ENCODE measurements around the gene NEK8.
"Not testable (repeated sequence)": the region's sequence is repeated elsewhere in the genome, so short reads cannot be mapped to it uniquely, and the experiment has no call there.

Gene NEK8

DNA sequence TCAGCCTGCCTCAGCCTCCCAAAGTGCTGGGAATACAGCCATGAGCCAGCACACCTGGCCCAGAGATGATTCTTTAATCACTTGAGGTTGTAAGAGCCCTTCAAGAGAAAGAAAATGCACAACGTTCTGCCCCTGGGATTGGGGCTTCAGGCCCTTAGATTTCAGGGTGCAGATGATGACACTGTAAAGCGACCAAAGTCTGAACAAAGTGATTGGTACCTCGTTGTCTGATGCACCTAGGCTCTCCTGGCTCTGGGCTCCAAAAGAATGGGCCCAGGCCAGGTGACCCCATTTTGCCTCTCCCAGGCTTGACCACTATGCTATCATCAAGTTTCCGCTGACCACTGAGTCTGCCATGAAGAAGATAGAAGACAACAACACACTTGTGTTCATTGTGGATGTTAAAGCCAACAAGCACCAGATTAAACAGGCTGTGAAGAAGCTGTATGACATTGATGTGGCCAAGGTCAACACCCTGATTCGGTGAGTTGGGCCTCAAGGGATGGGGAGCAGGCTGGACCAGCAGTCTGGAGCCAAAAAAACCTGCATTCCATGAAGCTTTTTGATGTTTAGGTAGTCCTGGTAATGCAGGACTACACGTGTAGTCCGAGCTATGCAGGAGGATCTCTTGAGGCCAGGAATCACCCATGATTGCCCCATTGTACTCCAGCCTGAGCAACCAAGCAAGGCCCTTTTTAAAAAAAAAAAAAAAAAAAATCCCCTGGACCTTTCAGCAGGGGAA, 6.0 kb upstream of the NEK8 start (continued):
- TF ChIP-seq PPARA (CRISPR knock-in tag; IDR thresholded peaks at IDR 0.05; ENCODE audit: borderline replicate concordance) (no peak), ZNF8 (CRISPR knock-in tag; IDR thresholded peaks at IDR 0.05) (no peak), ZC3H10 (CRISPR knock-in tag; IDR thresholded peaks at IDR 0.05) (no peak), RARB (CRISPR knock-in tag; IDR thresholded peaks at IDR 0.05) (no peak)

DNA sequence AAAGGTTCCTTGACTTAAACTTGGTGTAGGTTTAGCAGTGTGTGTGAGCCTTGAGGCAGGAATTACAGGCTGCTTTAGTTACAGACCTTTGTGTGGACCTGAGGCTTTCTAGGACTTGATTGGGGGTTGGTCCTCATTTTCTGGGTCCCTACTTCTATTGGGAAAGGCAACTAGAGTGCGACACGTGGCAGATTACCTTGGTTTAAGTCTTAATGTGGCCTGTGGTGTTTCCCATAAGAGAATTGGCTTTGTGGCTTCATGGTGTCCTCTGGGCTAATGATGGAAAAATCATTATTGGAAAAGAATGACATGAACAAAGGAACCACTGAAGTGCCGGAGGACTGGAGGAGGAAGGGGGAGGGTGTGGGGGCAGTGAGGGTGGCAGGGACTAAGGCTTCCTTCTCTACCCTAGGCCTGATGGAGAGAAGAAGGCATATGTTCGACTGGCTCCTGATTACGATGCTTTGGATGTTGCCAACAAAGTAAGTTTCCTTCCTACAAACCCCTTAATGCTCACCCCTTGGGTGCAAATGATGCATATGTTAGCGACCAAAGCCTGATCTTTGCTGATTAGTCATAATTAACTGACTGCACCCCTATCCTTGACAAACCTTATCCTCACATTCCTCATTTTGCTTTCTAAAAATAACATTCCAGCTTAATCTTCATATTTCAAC, 5.3 kb upstream of the NEK8 start:
- no peak for TF ChIP-seq ZNF8 (CRISPR knock-in tag; IDR thresholded peaks at IDR 0.05)
- no peak for TF ChIP-seq TOX (CRISPR knock-in tag; IDR thresholded peaks at IDR 0.05; ENCODE audit: borderline replicate concordance)
- TF ChIP-seq TCF4 (CRISPR knock-in tag; IDR thresholded peaks at IDR 0.05; ENCODE audit: borderline replicate concordance): no peak
- TF ChIP-seq OSR1 (CRISPR knock-in tag; IDR thresholded peaks at IDR 0.05): no peak
- TF ChIP-seq ISL1 (CRISPR knock-in tag; IDR thresholded peaks at IDR 0.05): no peak
- TF ChIP-seq ZFP30 (CRISPR knock-in tag; IDR thresholded peaks at IDR 0.05): no peak
- no peak for TF ChIP-seq ZNF70 (CRISPR knock-in tag; IDR thresholded peaks at IDR 0.05)
- TF ChIP-seq ESRRG (CRISPR knock-in tag; IDR thresholded peaks at IDR 0.05): no peak
- TF ChIP-seq, protein P1, sequence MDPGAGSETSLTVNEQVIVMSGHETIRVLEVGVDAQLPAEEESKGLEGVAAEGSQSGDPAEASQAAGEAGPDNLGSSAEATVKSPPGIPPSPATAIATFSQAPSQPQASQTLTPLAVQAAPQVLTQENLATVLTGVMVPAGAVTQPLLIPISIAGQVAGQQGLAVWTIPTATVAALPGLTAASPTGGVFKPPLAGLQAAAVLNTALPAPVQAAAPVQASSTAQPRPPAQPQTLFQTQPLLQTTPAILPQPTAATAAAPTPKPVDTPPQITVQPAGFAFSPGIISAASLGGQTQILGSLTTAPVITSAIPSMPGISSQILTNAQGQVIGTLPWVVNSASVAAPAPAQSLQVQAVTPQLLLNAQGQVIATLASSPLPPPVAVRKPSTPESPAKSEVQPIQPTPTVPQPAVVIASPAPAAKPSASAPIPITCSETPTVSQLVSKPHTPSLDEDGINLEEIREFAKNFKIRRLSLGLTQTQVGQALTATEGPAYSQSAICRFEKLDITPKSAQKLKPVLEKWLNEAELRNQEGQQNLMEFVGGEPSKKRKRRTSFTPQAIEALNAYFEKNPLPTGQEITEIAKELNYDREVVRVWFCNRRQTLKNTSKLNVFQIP (CRISPR knock-in tag; IDR thresholded peaks at IDR 0.05; ENCODE audit: borderline replicate concordance, low read depth): no peak
- no peak for TF ChIP-seq BACH2 (CRISPR knock-in tag; IDR thresholded peaks at IDR 0.05; ENCODE audit: borderline replicate concordance)
- TF ChIP-seq RARB (CRISPR knock-in tag; IDR thresholded peaks at IDR 0.05): no peak
- TF ChIP-seq ARNTL (CRISPR knock-in tag; IDR thresholded peaks at IDR 0.05; ENCODE audit: borderline replicate concordance, low read depth): no peak
- TF ChIP-seq PPARA (CRISPR knock-in tag; IDR thresholded peaks at IDR 0.05; ENCODE audit: borderline replicate concordance): no peak
- TF ChIP-seq, protein P2, sequence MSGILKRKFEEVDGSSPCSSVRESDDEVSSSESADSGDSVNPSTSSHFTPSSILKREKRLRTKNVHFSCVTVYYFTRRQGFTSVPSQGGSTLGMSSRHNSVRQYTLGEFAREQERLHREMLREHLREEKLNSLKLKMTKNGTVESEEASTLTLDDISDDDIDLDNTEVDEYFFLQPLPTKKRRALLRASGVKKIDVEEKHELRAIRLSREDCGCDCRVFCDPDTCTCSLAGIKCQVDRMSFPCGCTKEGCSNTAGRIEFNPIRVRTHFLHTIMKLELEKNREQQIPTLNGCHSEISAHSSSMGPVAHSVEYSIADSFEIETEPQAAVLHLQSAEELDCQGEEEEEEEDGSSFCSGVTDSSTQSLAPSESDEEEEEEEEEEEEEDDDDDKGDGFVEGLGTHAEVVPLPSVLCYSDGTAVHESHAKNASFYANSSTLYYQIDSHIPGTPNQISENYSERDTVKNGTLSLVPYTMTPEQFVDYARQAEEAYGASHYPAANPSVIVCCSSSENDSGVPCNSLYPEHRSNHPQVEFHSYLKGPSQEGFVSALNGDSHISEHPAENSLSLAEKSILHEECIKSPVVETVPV (CRISPR knock-in tag; IDR thresholded peaks at IDR 0.05): no peak
- TF ChIP-seq ZNF565 (CRISPR knock-in tag; conservative IDR thresholded peaks at IDR 0.05; ENCODE audit: low read depth): no peak
- TF ChIP-seq, protein P3, sequence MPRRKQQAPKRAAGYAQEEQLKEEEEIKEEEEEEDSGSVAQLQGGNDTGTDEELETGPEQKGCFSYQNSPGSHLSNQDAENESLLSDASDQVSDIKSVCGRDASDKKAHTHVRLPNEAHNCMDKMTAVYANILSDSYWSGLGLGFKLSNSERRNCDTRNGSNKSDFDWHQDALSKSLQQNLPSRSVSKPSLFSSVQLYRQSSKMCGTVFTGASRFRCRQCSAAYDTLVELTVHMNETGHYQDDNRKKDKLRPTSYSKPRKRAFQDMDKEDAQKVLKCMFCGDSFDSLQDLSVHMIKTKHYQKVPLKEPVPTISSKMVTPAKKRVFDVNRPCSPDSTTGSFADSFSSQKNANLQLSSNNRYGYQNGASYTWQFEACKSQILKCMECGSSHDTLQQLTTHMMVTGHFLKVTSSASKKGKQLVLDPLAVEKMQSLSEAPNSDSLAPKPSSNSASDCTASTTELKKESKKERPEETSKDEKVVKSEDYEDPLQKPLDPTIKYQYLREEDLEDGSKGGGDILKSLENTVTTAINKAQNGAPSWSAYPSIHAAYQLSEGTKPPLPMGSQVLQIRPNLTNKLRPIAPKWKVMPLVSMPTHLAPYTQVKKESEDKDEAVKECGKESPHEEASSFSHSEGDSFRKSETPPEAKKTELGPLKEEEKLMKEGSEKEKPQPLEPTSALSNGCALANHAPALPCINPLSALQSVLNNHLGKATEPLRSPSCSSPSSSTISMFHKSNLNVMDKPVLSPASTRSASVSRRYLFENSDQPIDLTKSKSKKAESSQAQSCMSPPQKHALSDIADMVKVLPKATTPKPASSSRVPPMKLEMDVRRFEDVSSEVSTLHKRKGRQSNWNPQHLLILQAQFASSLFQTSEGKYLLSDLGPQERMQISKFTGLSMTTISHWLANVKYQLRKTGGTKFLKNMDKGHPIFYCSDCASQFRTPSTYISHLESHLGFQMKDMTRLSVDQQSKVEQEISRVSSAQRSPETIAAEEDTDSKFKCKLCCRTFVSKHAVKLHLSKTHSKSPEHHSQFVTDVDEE (CRISPR knock-in tag; IDR thresholded peaks at IDR 0.05): no peak
- no peak for TF ChIP-seq CSDC2 (CRISPR knock-in tag; IDR thresholded peaks at IDR 0.05)
- ATAC-seq: no peak

DNA sequence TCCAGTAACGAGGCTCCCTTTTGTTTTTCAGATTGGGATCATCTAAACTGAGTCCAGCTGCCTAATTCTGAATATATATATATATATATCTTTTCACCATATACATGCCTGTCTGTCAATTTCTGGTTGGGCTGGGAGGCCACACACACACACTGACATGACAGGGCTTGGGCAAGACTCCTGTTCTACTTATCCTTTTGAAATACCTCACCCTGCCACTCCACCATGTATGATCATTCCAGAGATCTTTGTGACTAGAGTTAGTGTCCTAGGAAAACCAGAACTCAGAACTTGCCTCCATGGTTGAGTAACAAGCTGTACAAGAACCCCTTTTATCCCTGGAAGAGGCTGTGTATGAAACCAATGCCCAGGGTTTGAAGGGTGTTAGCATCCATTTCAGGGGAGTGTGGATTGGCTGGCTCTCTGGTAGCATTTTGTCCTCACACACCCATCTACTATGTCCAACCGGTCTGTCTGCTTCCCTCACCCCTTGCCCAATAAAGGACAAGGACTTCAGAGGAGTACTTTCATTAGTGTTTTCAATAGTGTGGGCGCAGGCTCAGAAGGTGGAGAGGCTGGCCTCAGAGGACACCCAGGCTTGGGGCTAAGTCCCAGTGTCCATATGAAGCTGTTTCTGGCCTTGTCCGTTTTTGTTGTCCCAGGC, 4.6 kb upstream of the NEK8 start:
- ATAC-seq: not testable (repeated sequence)

DNA sequence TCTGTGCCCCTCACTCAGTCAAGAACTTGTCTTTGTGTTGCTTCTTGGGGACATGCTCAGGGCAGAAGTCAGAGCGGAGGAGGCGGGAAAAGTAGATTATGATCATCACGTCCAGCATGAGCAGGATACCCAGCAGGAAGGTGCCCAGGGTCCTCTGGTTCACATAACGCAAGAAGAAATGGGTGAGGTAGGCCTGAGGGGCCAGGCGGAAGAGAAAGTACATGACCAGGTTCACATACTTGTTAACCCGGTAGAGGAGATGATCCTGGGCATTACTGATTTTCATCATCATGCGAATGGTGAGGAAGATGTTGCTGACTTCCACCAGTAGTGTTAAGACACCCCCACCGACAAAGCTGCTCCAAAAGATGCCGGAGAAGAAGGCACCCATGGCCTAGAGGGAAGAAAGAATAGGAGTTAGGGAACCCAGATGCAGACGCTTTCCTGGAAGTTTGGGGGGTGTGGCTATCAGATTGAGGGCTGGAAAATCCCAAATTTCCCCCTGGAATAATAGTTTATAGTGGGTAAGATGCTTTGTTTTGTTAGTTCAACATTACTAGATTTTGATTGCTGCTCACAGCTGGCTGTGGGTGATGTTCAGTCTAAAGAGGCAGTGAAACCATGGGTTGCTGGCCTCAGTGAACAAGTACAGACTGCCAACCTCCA, 4.0 kb upstream of the NEK8 start:
- no peak for ATAC-seq
- TF ChIP-seq ESRRG (CRISPR knock-in tag; IDR thresholded peaks at IDR 0.05) (no peak), ZNF565 (CRISPR knock-in tag; conservative IDR thresholded peaks at IDR 0.05; ENCODE audit: low read depth) (no peak), BACH2 (CRISPR knock-in tag; IDR thresholded peaks at IDR 0.05; ENCODE audit: borderline replicate concordance) (no peak), ARNTL (CRISPR knock-in tag; IDR thresholded peaks at IDR 0.05; ENCODE audit: borderline replicate concordance, low read depth) (no peak), RARB (CRISPR knock-in tag; IDR thresholded peaks at IDR 0.05) (no peak), ISL1 (CRISPR knock-in tag; IDR thresholded peaks at IDR 0.05) (no peak), ZC3H10 (CRISPR knock-in tag; IDR thresholded peaks at IDR 0.05) (no peak), PPARA (CRISPR knock-in tag; IDR thresholded peaks at IDR 0.05; ENCODE audit: borderline replicate concordance) (no peak), CSDC2 (CRISPR knock-in tag; IDR thresholded peaks at IDR 0.05) (no peak), TOX (CRISPR knock-in tag; IDR thresholded peaks at IDR 0.05; ENCODE audit: borderline replicate concordance) (no peak)
- TF ChIP-seq, protein P4, sequence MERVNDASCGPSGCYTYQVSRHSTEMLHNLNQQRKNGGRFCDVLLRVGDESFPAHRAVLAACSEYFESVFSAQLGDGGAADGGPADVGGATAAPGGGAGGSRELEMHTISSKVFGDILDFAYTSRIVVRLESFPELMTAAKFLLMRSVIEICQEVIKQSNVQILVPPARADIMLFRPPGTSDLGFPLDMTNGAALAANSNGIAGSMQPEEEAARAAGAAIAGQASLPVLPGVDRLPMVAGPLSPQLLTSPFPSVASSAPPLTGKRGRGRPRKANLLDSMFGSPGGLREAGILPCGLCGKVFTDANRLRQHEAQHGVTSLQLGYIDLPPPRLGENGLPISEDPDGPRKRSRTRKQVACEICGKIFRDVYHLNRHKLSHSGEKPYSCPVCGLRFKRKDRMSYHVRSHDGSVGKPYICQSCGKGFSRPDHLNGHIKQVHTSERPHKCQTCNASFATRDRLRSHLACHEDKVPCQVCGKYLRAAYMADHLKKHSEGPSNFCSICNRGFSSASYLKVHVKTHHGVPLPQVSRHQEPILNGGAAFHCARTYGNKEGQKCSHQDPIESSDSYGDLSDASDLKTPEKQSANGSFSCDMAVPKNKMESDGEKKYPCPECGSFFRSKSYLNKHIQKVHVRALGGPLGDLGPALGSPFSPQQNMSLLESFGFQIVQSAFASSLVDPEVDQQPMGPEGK (CRISPR knock-in tag; IDR thresholded peaks at IDR 0.05; ENCODE audit: borderline replicate concordance): no peak
- TF ChIP-seq, protein P5, sequence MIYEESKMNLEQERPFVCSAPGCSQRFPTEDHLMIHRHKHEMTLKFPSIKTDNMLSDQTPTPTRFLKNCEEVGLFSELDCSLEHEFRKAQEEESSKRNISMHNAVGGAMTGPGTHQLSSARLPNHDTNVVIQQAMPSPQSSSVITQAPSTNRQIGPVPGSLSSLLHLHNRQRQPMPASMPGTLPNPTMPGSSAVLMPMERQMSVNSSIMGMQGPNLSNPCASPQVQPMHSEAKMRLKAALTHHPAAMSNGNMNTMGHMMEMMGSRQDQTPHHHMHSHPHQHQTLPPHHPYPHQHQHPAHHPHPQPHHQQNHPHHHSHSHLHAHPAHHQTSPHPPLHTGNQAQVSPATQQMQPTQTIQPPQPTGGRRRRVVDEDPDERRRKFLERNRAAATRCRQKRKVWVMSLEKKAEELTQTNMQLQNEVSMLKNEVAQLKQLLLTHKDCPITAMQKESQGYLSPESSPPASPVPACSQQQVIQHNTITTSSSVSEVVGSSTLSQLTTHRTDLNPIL (CRISPR knock-in tag; IDR thresholded peaks at IDR 0.05; ENCODE audit: low read depth): no peak
- TF ChIP-seq, protein P1 (CRISPR knock-in tag; IDR thresholded peaks at IDR 0.05; ENCODE audit: borderline replicate concordance, low read depth): no peak
